Mucosa of rectum (tissue), 2 donors: Measurements from ENCODE around the gene PBX1.

Experiments used
- H3K27ac ChIP-seq, 2 donors: one replicate each; pipeline ENCODE4 v1.7.0; 2013; ENCODE audit warnings: inconsistent platforms in 2 of 2, low read depth in 2 of 2, low read length in 2 of 2
- H3K27me3 ChIP-seq, 2 donors: one replicate each; pipeline ENCODE4 v1.7.0; 2013; ENCODE audit warnings: low read length in 2 of 2; ENCODE audit not compliant: control insufficient read depth in 2 of 2, insufficient read depth in 2 of 2
- H3K36me3 ChIP-seq, 2 donors: one replicate each; pipeline ENCODE4 v1.7.0; 2013; ENCODE audit warnings: low read length in 2 of 2; ENCODE audit not compliant: control insufficient read depth in 2 of 2, insufficient read depth in 2 of 2
- H3K4me1 ChIP-seq, 2 donors: one replicate each; pipeline ENCODE4 v1.7.0; 2013; ENCODE audit warnings: low read length in 2 of 2, mild to moderate bottlenecking in 1 of 2; ENCODE audit not compliant: control insufficient read depth in 2 of 2, insufficient read depth in 2 of 2
- H3K4me3 ChIP-seq, 2 donors: one replicate each; pipeline ENCODE4 v1.7.0; 2013; ENCODE audit warnings: low read length in 2 of 2
- H3K9ac ChIP-seq, 2 donors: one replicate each; pipeline ENCODE4 v1.7.0; 2013; ENCODE audit warnings: low read length in 2 of 2, low read depth in 1 of 2, mild to moderate bottlenecking in 1 of 2
- H3K9me3 ChIP-seq, 2 donors: one replicate each; pipeline ENCODE4 v1.7.0; 2013; ENCODE audit warnings: low read length in 2 of 2; ENCODE audit not compliant: control insufficient read depth in 2 of 2
- donor health status: healthy.
- donor health status: Normal muscosa, but diverticular disease.

PBX1 gene

DNA sequence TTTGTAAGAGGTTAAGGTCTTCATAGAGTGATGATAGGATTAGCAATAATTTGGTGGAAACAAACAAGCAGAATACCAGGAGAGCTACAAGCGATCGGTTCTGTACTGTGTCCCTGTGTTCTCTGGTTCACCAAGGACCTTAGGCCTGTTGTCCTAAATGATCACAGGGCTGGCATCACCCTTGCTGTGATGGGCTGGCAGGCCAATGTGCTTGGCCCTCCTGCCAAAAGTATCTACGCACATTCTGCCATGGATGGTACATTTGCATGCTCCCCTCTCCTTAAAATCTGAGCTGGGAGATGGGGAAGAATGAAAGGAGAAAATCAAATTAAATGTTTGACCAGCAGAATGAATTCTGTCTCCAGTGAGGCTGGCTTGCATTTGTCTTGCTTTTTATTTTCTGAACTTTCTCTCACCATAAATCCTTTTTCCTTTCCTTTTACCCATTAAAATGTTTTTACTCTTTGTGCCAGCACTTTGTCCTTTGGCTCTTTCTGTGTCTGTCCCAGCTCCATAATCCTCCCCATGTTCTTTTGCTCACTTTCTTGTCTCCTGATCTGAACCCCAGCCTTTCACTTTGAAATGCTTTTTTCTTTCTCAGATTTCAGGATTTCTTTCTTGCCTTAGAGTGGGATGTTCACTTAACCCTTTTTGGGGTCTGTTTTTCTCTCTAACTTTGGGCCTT lies 51.7 kb downstream of the PBX1 start:
- Histone ChIP-seq H3K4me3 (no peak overlapping the region), H3K4me1 (peaks cover 19 to 25% of the 10 kb centered on the region in 2 donors), H3K27ac (no peak overlapping the region), H3K36me3 (no peaks in the 10 kb centered on the region), H3K27me3 (no peaks in the 10 kb centered on the region), H3K9ac (no peak overlapping the region), H3K9me3 (no peaks in the 10 kb centered on the region)

DNA sequence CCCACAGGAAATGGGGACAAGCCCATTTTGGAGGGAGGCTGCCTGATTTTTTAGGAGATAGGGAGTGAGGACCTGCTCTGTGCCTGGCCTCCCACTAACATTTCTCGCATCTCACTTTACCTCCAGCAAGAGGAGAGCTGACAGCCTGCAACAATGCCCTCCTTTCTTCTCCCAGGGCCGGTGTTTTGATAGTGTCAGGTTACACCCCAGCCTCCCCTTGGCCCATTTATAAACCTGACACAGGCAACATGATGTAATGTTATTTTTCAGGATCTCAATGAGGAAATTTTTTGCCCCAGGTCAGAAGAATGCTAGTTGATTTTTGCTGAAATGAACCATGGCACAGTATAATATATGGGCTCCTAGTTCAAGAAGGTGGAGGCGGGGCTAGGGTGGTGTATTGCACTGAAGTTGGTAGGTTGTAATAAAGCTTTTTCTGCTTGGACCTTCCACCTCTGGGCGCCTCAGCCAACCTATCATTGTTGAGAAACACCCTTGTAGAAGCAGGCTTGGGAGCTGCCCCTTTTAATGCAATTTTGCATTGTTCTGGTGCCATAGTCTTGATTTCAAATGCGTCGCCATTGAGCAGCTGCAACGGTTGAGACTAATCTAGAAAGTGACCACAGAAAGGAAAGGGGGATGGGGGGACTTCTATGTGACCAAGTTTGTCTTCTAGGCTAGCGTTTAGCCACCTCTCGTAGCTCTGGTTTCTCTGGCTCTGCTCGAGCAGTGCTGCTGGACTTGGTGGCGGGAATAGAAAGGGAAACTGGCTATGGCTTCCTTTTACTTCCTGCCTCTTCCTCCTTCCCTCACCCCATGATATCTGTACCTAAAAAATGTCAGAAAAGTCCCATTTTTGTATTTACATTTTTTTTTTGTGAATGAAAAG lies 53.0 kb downstream of the PBX1 start:
- Histone ChIP-seq H3K4me1 (peaks cover 19 to 25% of the 10 kb centered on the region in 2 donors), H3K27ac (peak overlapping the region; percentile 69 to 85), H3K4me3 (peak overlapping the region; percentile 55 to 66), H3K9ac (peak overlapping the region; percentile 14 to 57), H3K27me3 (no peaks in the 10 kb centered on the region), H3K9me3 (no peaks in the 10 kb centered on the region), H3K36me3 (no peaks in the 10 kb centered on the region)

DNA sequence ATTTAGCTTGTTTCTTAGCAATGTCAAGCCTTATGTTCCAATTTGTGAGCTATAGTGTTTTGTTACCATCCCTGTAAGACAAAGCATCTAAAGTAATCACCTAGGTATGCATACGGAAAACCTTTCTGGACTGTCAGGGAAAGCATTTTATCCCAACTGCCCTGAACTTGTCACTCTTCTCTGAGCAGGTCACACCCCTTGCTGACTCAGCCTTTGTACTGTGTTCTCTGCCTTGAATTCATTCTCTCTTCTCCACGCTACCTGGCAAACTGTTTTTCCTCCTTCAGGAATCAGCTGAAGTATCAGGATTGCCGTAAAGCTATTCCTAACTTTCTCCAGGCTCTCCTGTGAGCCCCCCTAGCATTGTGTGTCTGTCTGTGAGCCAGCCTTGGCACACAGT lies 54.2 kb downstream of the PBX1 start:
- Histone ChIP-seq H3K9me3 (no peaks in the 10 kb centered on the region), H3K27me3 (no peaks in the 10 kb centered on the region), H3K27ac (peak overlapping the region; percentile 24 to 28), H3K9ac (peak overlapping the region in 1 of 2 donors; percentile 4), H3K4me3 (peak overlapping the region in 1 of 2 donors; percentile 23), H3K36me3 (no peaks in the 10 kb centered on the region), H3K4me1 (peaks cover 22 to 25% of the 10 kb centered on the region in 2 donors)

DNA sequence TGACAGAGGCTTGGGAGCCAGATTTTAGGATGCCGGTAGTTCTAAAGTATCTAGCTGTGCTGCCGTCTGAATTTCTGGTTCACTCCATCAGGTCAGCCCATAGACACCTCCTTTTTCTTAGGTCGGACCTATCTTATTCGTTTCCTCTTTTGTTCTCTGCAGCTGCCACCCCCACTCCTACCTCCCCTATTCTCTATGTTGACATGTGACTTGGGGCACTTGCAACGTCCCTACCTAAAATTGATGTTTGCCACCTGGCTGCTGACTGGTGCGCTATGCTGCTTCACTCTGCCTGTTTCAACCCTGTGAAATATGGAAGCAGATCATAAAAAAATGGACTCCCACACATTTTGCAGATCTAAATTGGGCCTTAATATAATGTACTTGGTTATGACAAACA lies 55.3 kb downstream of the PBX1 start:
- Histone ChIP-seq H3K36me3 (no peaks in the 10 kb centered on the region), H3K9me3 (no peaks in the 10 kb centered on the region), H3K27ac (no peak overlapping the region), H3K9ac (no peak overlapping the region), H3K4me1 (peaks cover 22 to 31% of the 10 kb centered on the region in 2 donors), H3K4me3 (no peak overlapping the region), H3K27me3 (no peaks in the 10 kb centered on the region)

DNA sequence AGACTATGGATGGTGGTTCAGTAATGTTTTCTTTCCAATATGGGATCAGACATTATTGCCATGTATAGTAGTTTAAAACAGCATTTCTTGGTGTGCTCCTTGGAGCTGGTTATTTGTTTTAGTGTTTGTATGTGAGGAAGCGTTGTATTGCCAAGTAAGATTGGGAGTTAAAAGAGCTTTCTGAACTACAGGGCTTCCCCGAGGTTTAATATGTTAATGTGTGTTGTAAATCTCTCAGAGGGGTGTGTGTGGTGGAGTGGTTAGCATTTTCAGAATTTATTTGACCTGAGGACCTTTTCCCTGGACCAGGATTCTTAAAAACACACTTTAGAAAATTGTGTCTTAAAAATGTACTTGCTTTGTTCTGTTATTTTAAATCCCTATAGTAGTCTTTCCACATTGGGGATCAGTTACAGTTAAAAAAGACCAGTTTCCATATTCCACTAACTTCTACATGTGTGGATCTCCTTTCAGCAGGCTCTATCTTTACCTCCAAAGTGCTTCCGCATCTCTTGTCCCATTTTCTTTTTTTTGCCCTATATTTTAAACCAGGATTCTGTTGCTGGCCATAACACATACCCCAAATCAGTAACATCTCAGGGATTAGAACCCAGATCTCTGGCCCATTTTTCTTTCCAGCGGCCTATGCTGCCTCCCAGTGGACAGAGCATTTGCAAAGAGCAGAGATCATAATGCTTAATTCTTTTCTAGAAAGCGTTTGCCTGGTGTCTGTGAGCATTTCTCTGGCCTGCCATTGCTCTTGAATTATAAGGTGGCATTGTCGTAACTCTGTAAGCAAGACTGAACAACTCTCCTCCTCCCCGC lies 58.6 kb downstream of the PBX1 start:
- H3K4me1 ChIP-seq: peaks cover 14 to 23% of the 10 kb centered on the region in 2 donors
- no peaks in the 10 kb centered on the region for H3K27me3 ChIP-seq
- H3K27ac ChIP-seq: no peak overlapping the region
- no peak overlapping the region for H3K4me3 ChIP-seq
- H3K9me3 ChIP-seq: no peaks in the 10 kb centered on the region
- no peaks in the 10 kb centered on the region for H3K36me3 ChIP-seq
- no peak overlapping the region for H3K9ac ChIP-seq

DNA sequence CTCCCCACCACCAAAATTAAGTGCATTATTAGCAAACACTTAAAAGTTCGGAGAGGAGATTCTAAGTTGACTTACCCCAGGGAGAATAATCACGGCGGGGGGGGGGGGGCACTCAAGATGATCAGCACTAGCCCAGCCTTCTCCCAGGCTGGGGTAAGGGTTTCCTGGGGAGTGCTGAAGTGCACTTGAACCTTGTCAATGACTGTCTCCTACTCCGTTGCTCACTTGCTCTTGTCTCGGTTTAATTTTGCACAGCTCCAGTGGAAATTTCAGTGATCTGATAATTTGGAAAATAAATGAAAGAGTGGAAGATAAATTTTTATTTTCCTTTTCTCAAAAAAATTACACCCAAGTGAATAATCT lies 59.2 kb downstream of the PBX1 start:
- Histone ChIP-seq H3K27me3 (no peaks in the 10 kb centered on the region), H3K9me3 (no peaks in the 10 kb centered on the region), H3K9ac (no peak overlapping the region), H3K36me3 (no peaks in the 10 kb centered on the region), H3K4me1 (peaks cover 8 to 21% of the 10 kb centered on the region in 2 donors), H3K4me3 (no peak overlapping the region), H3K27ac (no peak overlapping the region)

DNA sequence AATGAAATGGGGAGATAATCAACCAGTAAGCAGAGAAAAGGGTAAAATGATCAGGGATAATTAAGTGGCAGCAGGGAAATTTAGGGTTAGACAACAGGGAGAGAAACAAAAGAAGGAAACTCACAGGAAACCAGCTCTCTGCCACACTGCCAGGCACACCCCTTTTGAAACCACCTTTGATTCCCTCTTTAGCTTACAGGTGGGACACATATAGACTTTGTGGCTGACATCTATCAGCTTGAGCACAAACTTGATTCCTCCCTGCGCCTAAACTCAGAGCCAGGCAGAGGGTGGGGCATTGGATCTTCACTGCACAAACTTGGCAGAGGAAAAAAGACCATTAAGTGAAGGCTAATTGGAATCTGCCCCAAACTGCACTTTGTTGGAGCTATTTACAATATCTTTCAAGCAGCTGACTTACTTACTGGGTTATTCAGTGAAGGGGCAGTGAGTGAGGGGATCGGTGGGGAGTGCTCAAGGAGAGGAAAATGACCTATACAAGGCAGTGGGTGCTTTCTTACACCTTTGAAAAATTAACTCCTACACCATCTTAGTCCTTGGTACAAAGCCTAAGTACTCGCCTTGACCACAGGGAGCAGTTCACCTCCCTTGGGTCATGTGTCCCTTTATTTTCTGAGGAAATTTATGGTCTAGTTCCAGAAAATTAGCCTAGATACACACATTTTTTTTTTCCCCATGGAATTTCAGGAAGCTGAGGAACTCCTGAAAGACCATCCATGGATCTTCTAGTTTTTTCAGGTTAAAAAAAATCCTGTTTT lies 60.2 kb downstream of the PBX1 start:
- no peak overlapping the region for H3K4me3 ChIP-seq
- no peaks in the 10 kb centered on the region for H3K27me3 ChIP-seq
- H3K9me3 ChIP-seq: no peaks in the 10 kb centered on the region
- peaks cover 3 to 20% of the 10 kb centered on the region in 2 donors for H3K4me1 ChIP-seq
- no peaks in the 10 kb centered on the region for H3K36me3 ChIP-seq
- no peak overlapping the region for H3K9ac ChIP-seq
- H3K27ac ChIP-seq: no peak overlapping the region

DNA sequence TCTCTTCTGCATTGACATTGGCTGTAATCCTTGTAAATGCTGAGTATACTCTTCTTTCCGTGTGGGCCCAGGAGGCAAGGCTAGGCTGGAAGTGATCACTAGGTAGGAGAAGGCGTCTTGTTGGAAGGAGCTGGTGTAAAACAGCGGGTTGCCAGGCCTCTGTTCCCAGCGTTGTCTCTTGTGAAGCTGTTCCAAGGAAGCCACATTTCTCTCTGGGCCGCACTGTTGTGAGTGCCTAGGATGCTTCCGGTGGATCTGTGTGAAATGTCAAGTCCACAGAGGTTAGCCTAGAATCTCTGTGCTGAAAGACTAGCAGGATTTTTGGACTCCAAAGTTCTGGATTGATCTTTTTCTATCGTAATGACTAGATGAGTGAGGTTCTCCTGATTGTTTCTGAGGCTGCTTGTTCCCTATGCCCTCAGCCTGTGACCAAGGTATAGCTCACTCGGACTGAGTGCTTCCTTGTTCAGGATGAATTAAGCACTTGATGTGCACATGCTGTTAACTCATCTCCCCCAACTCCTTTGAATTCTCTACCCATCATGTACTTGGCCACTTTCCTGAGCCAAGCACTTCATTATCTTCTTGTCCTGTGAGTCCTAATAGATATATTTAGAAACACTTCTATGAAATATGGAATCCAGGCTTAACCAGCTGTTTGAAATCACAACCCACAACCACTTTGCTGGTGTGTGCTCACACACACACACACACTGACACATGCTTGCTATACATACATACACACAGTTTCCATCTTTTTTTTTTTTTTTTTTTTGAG lies 63.3 kb downstream of the PBX1 start:
- no peak overlapping the region for H3K9ac ChIP-seq
- H3K27me3 ChIP-seq: no peaks in the 10 kb centered on the region
- no peak overlapping the region for H3K27ac ChIP-seq
- no peaks in the 10 kb centered on the region for H3K9me3 ChIP-seq
- peaks cover 2 to 20% of the 10 kb centered on the region in 2 donors for H3K4me1 ChIP-seq
- no peaks in the 10 kb centered on the region for H3K36me3 ChIP-seq
- H3K4me3 ChIP-seq: no peak overlapping the region

DNA sequence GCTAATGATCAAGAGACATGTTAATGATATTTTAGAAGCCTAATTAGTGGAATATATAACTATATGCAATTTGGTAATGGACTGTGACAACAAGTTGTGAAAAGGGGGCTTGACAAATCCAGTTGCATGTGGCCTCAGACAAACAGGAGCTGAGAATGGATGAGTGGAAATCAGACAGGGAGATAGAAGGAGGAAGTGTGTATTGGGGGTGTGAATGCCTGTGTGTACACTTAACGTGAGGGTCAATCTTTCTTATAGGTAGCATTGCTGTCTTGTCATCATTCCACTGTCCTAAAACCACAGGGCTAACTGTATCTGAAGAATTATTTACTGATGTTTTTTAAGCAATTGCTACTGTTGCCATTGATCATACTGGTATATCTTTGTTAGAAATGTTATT lies 64.8 kb downstream of the PBX1 start:
- H3K36me3 ChIP-seq: no peaks in the 10 kb centered on the region
- no peak overlapping the region for H3K4me3 ChIP-seq
- no peaks in the 10 kb centered on the region for H3K9me3 ChIP-seq
- H3K9ac ChIP-seq: no peak overlapping the region
- H3K27me3 ChIP-seq: no peaks in the 10 kb centered on the region
- H3K4me1 ChIP-seq: peaks cover 0 to 19% of the 10 kb centered on the region in 2 donors
- H3K27ac ChIP-seq: no peak overlapping the region
